ENCODE measurements around the gene BRME1.

The BRME1 gene

GRCh38 chr19:13917888-13918406, 12.0 kb upstream of the BRME1 start:
- TF ChIP-seq YY1 (IDR thresholded peaks at IDR 0.05; ENCODE audit: low read depth) (no peak), CREB1 (IDR thresholded peaks at IDR 0.05; ENCODE audit: low read depth) (no peak), CEBPB (IDR thresholded peaks at IDR 0.05) (no peak), TAF1 (IDR thresholded peaks at IDR 0.05; ENCODE audit: low read depth) (no peak), TCF12 (IDR thresholded peaks at IDR 0.05; ENCODE audit: low read depth) (no peak), TEAD4 (IDR thresholded peaks at IDR 0.05) (no peak), ZBTB7A (IDR thresholded peaks at IDR 0.05; ENCODE audit: low read depth) (no peak), EGR1 (IDR thresholded peaks at IDR 0.05) (no peak), EP300 (IDR thresholded peaks at IDR 0.05; ENCODE audit: borderline replicate concordance) (no peak), NFIC (IDR thresholded peaks at IDR 0.05) (no peak), RAD21 (IDR thresholded peaks at IDR 0.05; ENCODE audit: low read depth) (no peak), FOXM1 (IDR thresholded peaks at IDR 0.05; ENCODE audit: borderline replicate concordance, low read depth) (no peak)
- TF ChIP-seq, protein P1, sequence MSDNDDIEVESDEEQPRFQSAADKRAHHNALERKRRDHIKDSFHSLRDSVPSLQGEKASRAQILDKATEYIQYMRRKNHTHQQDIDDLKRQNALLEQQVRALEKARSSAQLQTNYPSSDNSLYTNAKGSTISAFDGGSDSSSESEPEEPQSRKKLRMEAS (IDR thresholded peaks at IDR 0.05): no peak
- TF ChIP-seq, protein P2, sequence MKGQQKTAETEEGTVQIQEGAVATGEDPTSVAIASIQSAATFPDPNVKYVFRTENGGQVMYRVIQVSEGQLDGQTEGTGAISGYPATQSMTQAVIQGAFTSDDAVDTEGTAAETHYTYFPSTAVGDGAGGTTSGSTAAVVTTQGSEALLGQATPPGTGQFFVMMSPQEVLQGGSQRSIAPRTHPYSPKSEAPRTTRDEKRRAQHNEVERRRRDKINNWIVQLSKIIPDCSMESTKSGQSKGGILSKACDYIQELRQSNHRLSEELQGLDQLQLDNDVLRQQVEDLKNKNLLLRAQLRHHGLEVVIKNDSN (IDR thresholded peaks at IDR 0.05): no peak
- TF ChIP-seq, protein P3, sequence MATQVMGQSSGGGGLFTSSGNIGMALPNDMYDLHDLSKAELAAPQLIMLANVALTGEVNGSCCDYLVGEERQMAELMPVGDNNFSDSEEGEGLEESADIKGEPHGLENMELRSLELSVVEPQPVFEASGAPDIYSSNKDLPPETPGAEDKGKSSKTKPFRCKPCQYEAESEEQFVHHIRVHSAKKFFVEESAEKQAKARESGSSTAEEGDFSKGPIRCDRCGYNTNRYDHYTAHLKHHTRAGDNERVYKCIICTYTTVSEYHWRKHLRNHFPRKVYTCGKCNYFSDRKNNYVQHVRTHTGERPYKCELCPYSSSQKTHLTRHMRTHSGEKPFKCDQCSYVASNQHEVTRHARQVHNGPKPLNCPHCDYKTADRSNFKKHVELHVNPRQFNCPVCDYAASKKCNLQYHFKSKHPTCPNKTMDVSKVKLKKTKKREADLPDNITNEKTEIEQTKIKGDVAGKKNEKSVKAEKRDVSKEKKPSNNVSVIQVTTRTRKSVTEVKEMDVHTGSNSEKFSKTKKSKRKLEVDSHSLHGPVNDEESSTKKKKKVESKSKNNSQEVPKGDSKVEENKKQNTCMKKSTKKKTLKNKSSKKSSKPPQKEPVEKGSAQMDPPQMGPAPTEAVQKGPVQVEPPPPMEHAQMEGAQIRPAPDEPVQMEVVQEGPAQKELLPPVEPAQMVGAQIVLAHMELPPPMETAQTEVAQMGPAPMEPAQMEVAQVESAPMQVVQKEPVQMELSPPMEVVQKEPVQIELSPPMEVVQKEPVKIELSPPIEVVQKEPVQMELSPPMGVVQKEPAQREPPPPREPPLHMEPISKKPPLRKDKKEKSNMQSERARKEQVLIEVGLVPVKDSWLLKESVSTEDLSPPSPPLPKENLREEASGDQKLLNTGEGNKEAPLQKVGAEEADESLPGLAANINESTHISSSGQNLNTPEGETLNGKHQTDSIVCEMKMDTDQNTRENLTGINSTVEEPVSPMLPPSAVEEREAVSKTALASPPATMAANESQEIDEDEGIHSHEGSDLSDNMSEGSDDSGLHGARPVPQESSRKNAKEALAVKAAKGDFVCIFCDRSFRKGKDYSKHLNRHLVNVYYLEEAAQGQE (IDR thresholded peaks at IDR 0.05; ENCODE audit: low read depth): no peak

GRCh38 chr19:13914777-13915176, 8.9 kb upstream of the BRME1 start:
- TF ChIP-seq NFIC (IDR thresholded peaks at IDR 0.05) (no peak), EP300 (IDR thresholded peaks at IDR 0.05; ENCODE audit: borderline replicate concordance) (no peak), TEAD4 (IDR thresholded peaks at IDR 0.05) (no peak), CREB1 (IDR thresholded peaks at IDR 0.05; ENCODE audit: low read depth) (no peak), EGR1 (IDR thresholded peaks at IDR 0.05) (no peak), TCF12 (IDR thresholded peaks at IDR 0.05; ENCODE audit: low read depth) (no peak), YY1 (IDR thresholded peaks at IDR 0.05; ENCODE audit: low read depth) (no peak), TAF1 (IDR thresholded peaks at IDR 0.05; ENCODE audit: low read depth) (no peak), RAD21 (IDR thresholded peaks at IDR 0.05; ENCODE audit: low read depth) (no peak), CEBPB (IDR thresholded peaks at IDR 0.05) (no peak), FOXM1 (IDR thresholded peaks at IDR 0.05; ENCODE audit: borderline replicate concordance, low read depth) (no peak)
- TF ChIP-seq, protein P2 (IDR thresholded peaks at IDR 0.05): no peak
- TF ChIP-seq, protein P3 (IDR thresholded peaks at IDR 0.05; ENCODE audit: low read depth): no peak
- TF ChIP-seq, protein P1 (IDR thresholded peaks at IDR 0.05): no peak

DNA sequence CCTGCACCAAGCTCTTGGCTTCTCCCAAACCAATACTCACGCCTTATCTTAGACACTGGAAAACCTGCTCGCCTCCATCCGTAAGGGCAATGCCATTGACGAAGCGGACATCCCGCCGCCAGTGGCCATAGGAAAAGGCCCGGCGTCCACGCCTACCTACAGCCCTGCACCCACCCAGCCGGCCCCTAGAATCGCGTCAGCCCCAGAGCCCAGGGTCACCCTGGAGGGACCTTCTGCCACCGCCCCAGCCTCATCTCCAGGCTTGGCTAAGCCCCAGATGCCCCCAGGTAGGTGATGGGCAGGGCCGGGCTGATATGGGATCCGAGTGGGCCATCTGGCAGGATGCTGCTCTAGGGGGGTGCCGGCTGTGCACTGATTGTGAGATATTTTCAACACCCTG, 7.4 kb upstream of the BRME1 start:
- TF ChIP-seq TAF1 (IDR thresholded peaks at IDR 0.05; ENCODE audit: low read depth): no peak
- TF ChIP-seq EP300 (IDR thresholded peaks at IDR 0.05; ENCODE audit: borderline replicate concordance): no peak
- no peak for TF ChIP-seq CREB1 (IDR thresholded peaks at IDR 0.05; ENCODE audit: low read depth)
- no peak for TF ChIP-seq ZBTB7A (IDR thresholded peaks at IDR 0.05; ENCODE audit: low read depth)
- TF ChIP-seq YY1 (IDR thresholded peaks at IDR 0.05; ENCODE audit: low read depth): no peak
- TF ChIP-seq, protein P1 (IDR thresholded peaks at IDR 0.05): no peak
- no peak for TF ChIP-seq CEBPB (IDR thresholded peaks at IDR 0.05)
- no peak for TF ChIP-seq EGR1 (IDR thresholded peaks at IDR 0.05)
- TF ChIP-seq TCF12 (IDR thresholded peaks at IDR 0.05; ENCODE audit: low read depth): no peak
- TF ChIP-seq FOXM1 (IDR thresholded peaks at IDR 0.05; ENCODE audit: borderline replicate concordance, low read depth): no peak

GRCh38 chr19:13909430-13909829, 3.5 kb upstream of the BRME1 start:
- TF ChIP-seq ZBTB7A (IDR thresholded peaks at IDR 0.05; ENCODE audit: low read depth): no peak
- TF ChIP-seq EGR1 (IDR thresholded peaks at IDR 0.05): no peak
- TF ChIP-seq RAD21 (IDR thresholded peaks at IDR 0.05; ENCODE audit: low read depth): no peak
- TF ChIP-seq EP300 (IDR thresholded peaks at IDR 0.05; ENCODE audit: borderline replicate concordance): no peak
- TF ChIP-seq, protein P2 (IDR thresholded peaks at IDR 0.05): no peak
- TF ChIP-seq YY1 (IDR thresholded peaks at IDR 0.05; ENCODE audit: low read depth): no peak
- TF ChIP-seq, protein P3 (IDR thresholded peaks at IDR 0.05; ENCODE audit: low read depth): no peak
- TF ChIP-seq FOXM1 (IDR thresholded peaks at IDR 0.05; ENCODE audit: borderline replicate concordance, low read depth): no peak
- TF ChIP-seq TCF12 (IDR thresholded peaks at IDR 0.05; ENCODE audit: low read depth): no peak
- TF ChIP-seq, protein P1 (IDR thresholded peaks at IDR 0.05): no peak
- no peak for TF ChIP-seq TAF1 (IDR thresholded peaks at IDR 0.05; ENCODE audit: low read depth)
- no peak for TF ChIP-seq CEBPB (IDR thresholded peaks at IDR 0.05)
- no peak for TF ChIP-seq CREB1 (IDR thresholded peaks at IDR 0.05; ENCODE audit: low read depth)
- no peak for TF ChIP-seq TEAD4 (IDR thresholded peaks at IDR 0.05)
- TF ChIP-seq NFIC (IDR thresholded peaks at IDR 0.05): no peak

All from Ishikawa (cell line).